Endothelial cell of umbilical vein (primary cell): ENCODE results near the gene MT1H. TPM values are rescaled to one million over a fixed set of nuclear protein-coding genes. Genes with fewer than 3 reads are reported as not detected.

Experiments
- BruUV-seq: library from RNA; stranded (reverse); fragments of 400-500 nt; replicated peaks from 2 replicates; lab custom pipeline; 2021; lab: Mats Ljungman, UMichigan
- CTCF ChIA-PET: fragments of 300-600, 350-600 bp; sonication (Branson Sonifier 250); formaldehyde crosslinking; loops from one replicate; lab custom pipeline; 2021; ENCODE audit warnings: antibody characterized with exemption, inconsistent platforms; lab: Charles Lee
- POLR2A ChIA-PET: fragments of 300-600, 350-600 bp; sonication (Branson Sonifier 250); formaldehyde crosslinking; loops from one replicate; lab custom pipeline; 2021; ENCODE audit warnings: antibody characterized with exemption, inconsistent platforms; lab: Charles Lee
- DNase-seq: peaks from one replicate; pipeline ENCODE4 v3.0.0-alpha.2; 2011; ENCODE audit warnings: low read depth, low spot score
- FAIRE-seq: peaks from 2 replicates; lab custom pipeline; 2011; peaks lifted over from hg19 to GRCh38; lab: Jason Lieb, UNC
- H2AFZ ChIP-seq: 2 replicates; pipeline ENCODE4 v1.6.0; 2012; ENCODE audit warnings: low read depth, low read length, control low read depth, inconsistent platforms
- H3K27ac ChIP-seq: 2 replicates; pipeline ENCODE4 v1.5.1; 2011; ENCODE audit warnings: low read depth, mild to moderate bottlenecking, control low read depth, low read length, moderate library complexity; ENCODE audit not compliant: insufficient read depth
- H3K27me3 ChIP-seq, 2 experiments: 2 replicates each; pipeline versions ENCODE4 v1.6.0 to v1.6.1; 2011; ENCODE audit warnings: low read length in 2 of 2, mixed read lengths in 1 of 2; ENCODE audit not compliant: control insufficient read depth in 2 of 2, insufficient read depth in 2 of 2
- H3K36me3 ChIP-seq, 2 experiments: 2 replicates in 1 of 2; 3 replicates in 1 of 2; pipeline ENCODE4 v1.5.1; 2011; ENCODE audit warnings: low read length in 2 of 2, mild to moderate bottlenecking in 1 of 2, moderate library complexity in 1 of 2; ENCODE audit not compliant: control insufficient read depth in 2 of 2, insufficient read depth in 2 of 2; ENCODE audit errors: extremely low read depth in 1 of 2
- H3K4me1 ChIP-seq: 3 replicates; pipeline ENCODE4 v1.5.1; 2011; ENCODE audit warnings: mild to moderate bottlenecking, low read length; ENCODE audit not compliant: control insufficient read depth, insufficient read depth; ENCODE audit errors: extremely low read depth
- H3K4me2 ChIP-seq: 2 replicates; pipeline ENCODE4 v1.6.1; 2011; ENCODE audit warnings: low read length, control low read depth, mixed read lengths; ENCODE audit not compliant: insufficient read depth
- H3K4me3 ChIP-seq, 3 experiments: fragments of 200-600 bp in 1 of 3; sonication (generic), shearing (Covaris generic) in 1 of 3; replicated peaks in 1 of 3; 2 replicates each; pipeline ENCODE4 v1.5.1; 2011 to 2016; ENCODE audit warnings: control low read depth in 3 of 3, low read length in 3 of 3, mild to moderate bottlenecking in 2 of 3, inconsistent platforms in 1 of 3, low read depth in 1 of 3, moderate library complexity in 1 of 3; ENCODE audit not compliant: insufficient read depth in 1 of 3
- H3K79me2 ChIP-seq: 2 replicates; pipeline ENCODE4 v1.6.0; 2012; ENCODE audit warnings: low read length, inconsistent platforms; ENCODE audit not compliant: control insufficient read depth, insufficient read depth
- H3K9ac ChIP-seq: replicated peaks from 2 replicates; pipeline ENCODE3; 2011; ENCODE audit warnings: low read length, control low read depth; ENCODE audit not compliant: insufficient read depth; ENCODE audit errors: extremely low read depth
- H3K9me1 ChIP-seq: replicated peaks from 3 replicates; pipeline ENCODE4 v1.6.0; 2011; ENCODE audit warnings: mild to moderate bottlenecking, low read length; ENCODE audit not compliant: control insufficient read depth, insufficient read depth; ENCODE audit errors: extremely low read depth
- H3K9me3 ChIP-seq: replicated peaks from 2 replicates; pipeline ENCODE4 v1.5.1; 2012; ENCODE audit warnings: low read length, inconsistent platforms; ENCODE audit not compliant: control insufficient read depth, insufficient read depth
- H4K20me1 ChIP-seq: replicated peaks from 2 replicates; pipeline ENCODE3; 2011; ENCODE audit warnings: mild to moderate bottlenecking, low read length; ENCODE audit not compliant: control insufficient read depth, insufficient read depth; ENCODE audit errors: extremely low read depth
- CTCF ChIP-seq, 2 donors: IDR thresholded peaks; 1 replicate in 1 of 2; 2 replicates in 1 of 2; pipeline ENCODE4 v1.5.1; 2011; ENCODE audit warnings: low read length in 2 of 2, mild to moderate bottlenecking in 2 of 2, moderate library complexity in 2 of 2, control low read depth in 1 of 2, inconsistent platforms in 1 of 2, low read depth in 1 of 2; ENCODE audit not compliant: insufficient read depth in 1 of 2; ENCODE audit errors: extremely low read depth in 1 of 2
- EZH2 ChIP-seq: IDR thresholded peaks from 2 replicates; pipeline ENCODE4 v1.6.1; 2012; ENCODE audit warnings: borderline replicate concordance, low read depth, mild to moderate bottlenecking, moderate library complexity, low read length, inconsistent platforms; ENCODE audit not compliant: severe bottlenecking
- FOS ChIP-seq: IDR thresholded peaks from 2 replicates; pipeline ENCODE4 v1.6.1; 2011; ENCODE audit warnings: mild to moderate bottlenecking, low read length, moderate library complexity, borderline replicate concordance; ENCODE audit not compliant: insufficient read depth
- GATA2 ChIP-seq: IDR thresholded peaks from 2 replicates; pipeline ENCODE4 v1.7.0; 2011; ENCODE audit warnings: low read depth, mild to moderate bottlenecking, moderate library complexity, mixed read lengths, low read length; ENCODE audit not compliant: insufficient read length, insufficient read depth
- JUN ChIP-seq: IDR thresholded peaks from 2 replicates; pipeline ENCODE4 v1.6.1; 2011; ENCODE audit warnings: borderline replicate concordance, low read depth; ENCODE audit not compliant: insufficient read length, insufficient read depth
- MAX ChIP-seq: IDR thresholded peaks from 2 replicates; pipeline ENCODE4 v1.6.1; 2011; ENCODE audit not compliant: insufficient read depth, insufficient read length
- MYC ChIP-seq: IDR thresholded peaks from one replicate; pipeline ENCODE4 v1.6.1; 2011; ENCODE audit warnings: mild to moderate bottlenecking, low read depth, low read length
- POLR2A ChIP-seq: IDR thresholded peaks from 2 replicates; pipeline ENCODE4 v1.6.1; 2012; ENCODE audit warnings: low read depth, mild to moderate bottlenecking, control low read depth, low read length
- POLR2AphosphoS5 ChIP-seq: IDR thresholded peaks from 2 replicates; pipeline ENCODE4 v1.6.1; 2012; ENCODE audit warnings: low read depth, mild to moderate bottlenecking, control low read depth, low read length, moderate library complexity; ENCODE audit not compliant: insufficient read depth
- dilution Hi-C: fragments of 300-500 bp; cut with MboI; formaldehyde crosslinking; loops from one replicate; pipeline ENCODE4 v1.15.0; 2019; ENCODE audit warnings: low sequenced_read_pairs; ENCODE audit not compliant: extremely low pct_ligation_motif_present
- intact Hi-C: fragments of 100-400 bp; cut with micrococcal nuclease; formaldehyde crosslinking; loops from one replicate; pipeline ENCODE4 v1.10.0; 2022
- polyA plus RNA-seq, 4 experiments: library from polyadenylated mRNA; depleted of rRNA in 3 of 4; stranded (reverse) in 3 of 4; unstranded in 1 of 4; fragments of >200 nt; gene quantifications; 2 replicates each; pipeline versions ENCODE4 v1.2.1 to v1.2.3, GENCODE V29; 2011 to 2012; ENCODE audit warnings: missing spikeins in 1 of 4
- total RNA-seq: library from RNA; stranded (reverse); gene quantifications from 2 replicates; pipeline ENCODE4 v1.2.3, GENCODE V29; 2021

MT1H gene
- total and polyA plus RNA-seq, 2 donors (not counting 3 experiments of a cell fraction or from before 2014, with no cell fraction given): not detected

- dilution Hi-C loops: no loop called here
- CTCF ChIA-PET: interaction anchor here (1.7 kb wide), 1 partner anchor 10 kb away, joined by 6 read pairs; no protein-coding TSS in a partner anchor
These were observed 22.3 kb downstream of the MT1H start for GRCh38 chr16:56691885-56692284.

More at GRCh38 chr16:56691885-56692284, 22.3 kb downstream of the MT1H start:
- no peak overlapping the region for H3K4me3 ChIP-seq
- no peaks in the 10 kb centered on the region for H3K4me1 ChIP-seq
- H3K4me2 ChIP-seq: no peak overlapping the region
- H2AFZ ChIP-seq: no peak overlapping the region
- H3K9ac ChIP-seq: no peak overlapping the region
- BruUV-seq: no TSS peak
- H3K79me2 ChIP-seq: no peaks in the 10 kb centered on the region
- H4K20me1 ChIP-seq: no peaks in the 10 kb centered on the region
- no peaks in the 10 kb centered on the region for H3K27me3 ChIP-seq
- no peaks in the 10 kb centered on the region for H3K9me3 ChIP-seq
- POLR2A ChIA-PET: no interaction called here
- TF ChIP-seq POLR2A (no peak), JUN (no peak), FOS (no peak), POLR2AphosphoS5 (no peak), MYC (no peak), CTCF (IDR thresholded peaks at IDR 0.05; ENCODE audit: extremely low read depth in 1 of 2, insufficient read depth in 1 of 2, low read depth in 1 of 2, low read length in 2 of 2) (no peak), GATA2 (no peak), MAX (no peak), EZH2 (no peak)
- FAIRE-seq: no peak
- intact Hi-C loops: no loop called here
- no peaks in the 10 kb centered on the region for H3K9me1 ChIP-seq
- H3K36me3 ChIP-seq: no peaks in the 10 kb centered on the region
- no peak for DNase-seq
- no peak overlapping the region for H3K27ac ChIP-seq
